HCT116 (cell line): ENCODE measurements around the gene MAP1LC3B2. TPM values are rescaled to one million over a fixed set of nuclear protein-coding genes. Genes with fewer than 3 reads are reported as not detected.
A peak's percentile ranks its signal among the peaks of the same experiment; 100 is the strongest.

Source experiments
- ATAC-seq: fragments of 200-7000 bp; cut with Tn5 transposase; 2 replicates; pipeline ENCODE4 v1.9.1; 2020; ENCODE audit warnings: mild to moderate bottlenecking, moderate library complexity
- BruUV-seq: library from RNA; stranded (reverse); fragments of 400-500 nt; replicated peaks from 2 replicates; lab custom pipeline; 2021; lab: Mats Ljungman, UMichigan
- CTCF ChIA-PET: fragments of 300-600 bp; sonication (Branson Sonifier 250); formaldehyde crosslinking; loops from one replicate; lab custom pipeline; 2021; ENCODE audit warnings: antibody characterized with exemption; lab: Charles Lee
- POLR2A ChIA-PET: fragments of 300-600, 350-600 bp; sonication (Branson Sonifier 250); formaldehyde crosslinking; loops from one replicate; lab custom pipeline; 2021; ENCODE audit warnings: antibody characterized with exemption; lab: Charles Lee
- RAD21 ChIA-PET, 2 experiments: fragments of 300-600 bp; sonication (Branson Sonifier 250); formaldehyde crosslinking; loops; one replicate each; lab custom pipeline; 2023; ENCODE audit warnings: low total read pairs in 2 of 2; ENCODE audit not compliant: uncharacterized antibody in 2 of 2, unreplicated experiment in 2 of 2, low non-redundant PET in 1 of 2; lab: Charles Lee
- DNase-seq: peaks from one replicate; pipeline ENCODE4 v3.0.0-alpha.2; 2010; ENCODE audit warnings: low read depth, low spot score
- H2AFZ ChIP-seq: fragments of 200-600 bp; shearing (Covaris generic), sonication (generic); 2 replicates; pipeline ENCODE4 v1.6.1; 2017; ENCODE audit warnings: low read depth, mixed run types, mixed read lengths, antibody characterized with exemption, low read length; ENCODE audit not compliant: poor library complexity, severe bottlenecking
- H3K27ac ChIP-seq: 2 replicates; pipeline ENCODE4 v1.5.1; 2012; ENCODE audit warnings: low read depth, low read length
- H3K27me3 ChIP-seq: fragments of 200-600 bp; sonication (generic); 2 replicates; pipeline ENCODE4 v1.6.1; 2016; ENCODE audit warnings: mixed run types, low read length, mixed read lengths; ENCODE audit not compliant: insufficient read depth
- H3K36me3 ChIP-seq, 2 experiments: fragments of 200-500 bp in 1 of 2; fragments of 200-600 bp in 1 of 2; sonication (Bioruptor generic) in 1 of 2; sonication (generic) in 1 of 2; 2 replicates each; pipeline versions ENCODE4 v1.5.1 to v1.6.1; 2014 to 2016; ENCODE audit warnings: low read length in 2 of 2, inconsistent platforms in 1 of 2, mixed read lengths in 1 of 2, mixed run types in 1 of 2; ENCODE audit not compliant: insufficient read depth in 2 of 2, control insufficient read depth in 1 of 2
- H3K4me1 ChIP-seq, 2 experiments: fragments of 200-600 bp in 1 of 2; sonication (generic) in 1 of 2; 2 replicates each; pipeline versions ENCODE4 v1.5.1 to v1.6.1; 2012 to 2017; ENCODE audit warnings: low read length in 2 of 2, inconsistent platforms in 1 of 2, mild to moderate bottlenecking in 1 of 2, mixed read lengths in 1 of 2, mixed run types in 1 of 2, moderate library complexity in 1 of 2; ENCODE audit not compliant: insufficient read depth in 2 of 2, control insufficient read depth in 1 of 2
- H3K4me2 ChIP-seq: fragments of 200-600 bp; sonication (generic); 2 replicates; pipeline ENCODE4 v1.6.1; 2017; ENCODE audit warnings: mixed run types, low read length, mixed read lengths
- H3K4me3 ChIP-seq, 2 experiments: fragments of 200-600 bp in 1 of 2; sonication (generic) in 1 of 2; replicated peaks in 1 of 2; 2 replicates each; pipeline ENCODE4 v1.5.1; 2011 to 2016; ENCODE audit warnings: low read length in 2 of 2, control low read depth in 1 of 2, low read depth in 1 of 2, mild to moderate bottlenecking in 1 of 2, mixed read lengths in 1 of 2, mixed run types in 1 of 2
- H3K79me2 ChIP-seq: fragments of 200-600 bp; sonication (generic); 2 replicates; pipeline ENCODE4 v1.6.1; 2017; ENCODE audit warnings: mild to moderate bottlenecking, mixed run types, low read length, moderate library complexity, mixed read lengths; ENCODE audit not compliant: insufficient read depth
- H3K9ac ChIP-seq: fragments of 200-600 bp; sonication (generic); 2 replicates; pipeline ENCODE4 v1.6.1; 2016; ENCODE audit warnings: low read length, mixed read lengths
- H3K9me2 ChIP-seq: fragments of 200-600 bp; sonication (generic), shearing (Covaris generic); 2 replicates; pipeline ENCODE4 v1.6.1; 2017; ENCODE audit warnings: mixed run types, mild to moderate bottlenecking, moderate library complexity; ENCODE audit not compliant: insufficient read depth
- H3K9me3 ChIP-seq, 2 experiments: fragments of 200-500 bp in 1 of 2; fragments of 200-600 bp in 1 of 2; sonication (Bioruptor generic) in 1 of 2; sonication (generic) in 1 of 2; 2 replicates each; pipeline ENCODE4 v1.6.1; 2014 to 2017; ENCODE audit warnings: low read length in 2 of 2, mixed read lengths in 2 of 2, inconsistent platforms in 1 of 2, low read depth in 1 of 2, mild to moderate bottlenecking in 1 of 2, mixed run types in 1 of 2, moderate library complexity in 1 of 2; ENCODE audit not compliant: control insufficient read depth in 1 of 2, insufficient read depth in 1 of 2
- H4K20me1 ChIP-seq: fragments of 200-600 bp; sonication (generic), shearing (Covaris generic); 2 replicates; pipeline ENCODE4 v1.6.1; 2017; ENCODE audit warnings: mixed run types, mild to moderate bottlenecking, moderate library complexity; ENCODE audit not compliant: insufficient read depth
- ATF3 ChIP-seq: IDR thresholded peaks from 2 replicates; pipeline ENCODE4 v1.6.1; 2012
- CBX3 ChIP-seq: IDR thresholded peaks from 2 replicates; pipeline ENCODE4 v1.6.1; 2012; ENCODE audit warnings: low read depth
- CEBPB ChIP-seq: IDR thresholded peaks from 2 replicates; pipeline ENCODE4 v1.6.1; 2012; ENCODE audit warnings: low read depth
- CTCF ChIP-seq, 3 experiments: fragments of 200-600 bp in 1 of 3; sonication (generic) in 1 of 3; IDR thresholded peaks in 2 of 3; conservative IDR thresholded peaks in 1 of 3; 2 replicates each; pipeline ENCODE4 v1.5.1; 2012 to 2017; ENCODE audit warnings: low read depth in 2 of 3, low read length in 2 of 3, antibody characterized with exemption in 1 of 3, borderline replicate concordance in 1 of 3, control low read depth in 1 of 3, mild to moderate bottlenecking in 1 of 3, mixed read lengths in 1 of 3, mixed run types in 1 of 3, moderate library complexity in 1 of 3; ENCODE audit not compliant: insufficient read depth in 1 of 3
- EGR1 ChIP-seq: IDR thresholded peaks from 2 replicates; pipeline ENCODE4 v1.6.1; 2012; ENCODE audit warnings: low read depth
- ELF1 ChIP-seq: IDR thresholded peaks from 2 replicates; pipeline ENCODE4 v1.6.1; 2012; ENCODE audit warnings: low read depth, borderline replicate concordance
- MAX ChIP-seq: IDR thresholded peaks from 2 replicates; pipeline ENCODE4 v1.6.1; 2012
- POLR2A ChIP-seq: IDR thresholded peaks from 2 replicates; pipeline ENCODE4 v1.7.0; 2011; ENCODE audit warnings: borderline replicate concordance; ENCODE audit not compliant: insufficient read depth, insufficient read length; ENCODE audit errors: extremely low read depth
- RAD21 ChIP-seq: IDR thresholded peaks from 2 replicates; pipeline ENCODE4 v1.6.1; 2012; ENCODE audit warnings: low read depth, mild to moderate bottlenecking
- SIN3A ChIP-seq: IDR thresholded peaks from 2 replicates; pipeline ENCODE4 v1.6.1; 2012; ENCODE audit warnings: low read depth
- SRF ChIP-seq: IDR thresholded peaks from 2 replicates; pipeline ENCODE4 v1.6.1; 2012; ENCODE audit warnings: low read depth
- TCF7L2 ChIP-seq: IDR thresholded peaks from 2 replicates; pipeline ENCODE4 v1.7.0; 2011; ENCODE audit warnings: borderline replicate concordance, inconsistent platforms; ENCODE audit not compliant: insufficient read depth, insufficient read length; ENCODE audit errors: extremely low read depth
- ZBTB33 ChIP-seq: IDR thresholded peaks from 2 replicates; pipeline ENCODE4 v1.6.1; 2011; ENCODE audit warnings: mild to moderate bottlenecking, low read length, moderate library complexity; ENCODE audit not compliant: insufficient replicate concordance; ENCODE audit errors: extremely low read depth
- ZFX ChIP-seq: fragments of 450-650 bp; IDR thresholded peaks from 2 replicates; pipeline ENCODE4 v1.6.1; 2017
- ZNF274 ChIP-seq: fragments of 200-500 bp; sonication (Bioruptor generic); IDR thresholded peaks from 2 replicates; pipeline ENCODE4 v1.6.1; 2014; ENCODE audit warnings: mild to moderate bottlenecking, low read depth, low read length, inconsistent platforms
- intact Hi-C: fragments of 100-400 bp; cut with micrococcal nuclease; formaldehyde crosslinking; loops from 2 replicates; pipeline ENCODE4 v1.10.0; 2022
- total RNA-seq: library from RNA; stranded (reverse); gene quantifications from one replicate; pipeline ENCODE4 v1.2.1, GENCODE V29; 2021; ENCODE audit not compliant: unreplicated experiment

Gene MAP1LC3B2
- total RNA-seq, 1 experiment from 2014 or later: 4.7 TPM

- POLR2A ChIA-PET: interaction anchor here (1.5 to 2.3 kb wide), 2 partner anchors 32 kb away, joined by 5 to 12 read pairs; no protein-coding TSS in a partner anchor
These were observed 20.4 kb upstream of the MAP1LC3B2 start for GRCh38 chr12:116538682-116539305.

GRCh38 chr12:116539361-116539771 lies 19.8 kb upstream of the MAP1LC3B2 start:
- no peaks in the 10 kb centered on the region for H3K9me3 ChIP-seq
- H2AFZ ChIP-seq: no peak overlapping the region
- RAD21 ChIA-PET: no interaction called here
- no peak; the same call in 1 of the 2 replicates for ATAC-seq
- H3K36me3 ChIP-seq: no peaks in the 10 kb centered on the region
- DNase-seq: no peak
- H3K9ac ChIP-seq: peak overlapping the region; percentile 24; the same call in 1 of the 2 replicates
- peak overlapping the region; percentile 48 for H3K4me2 ChIP-seq
- no peaks in the 10 kb centered on the region for H3K9me2 ChIP-seq
- BruUV-seq: no TSS peak
- intact Hi-C loops: no loop called here
- H4K20me1 ChIP-seq: no peaks in the 10 kb centered on the region
- H3K27ac ChIP-seq: peak overlapping the region; percentile 29; the same call in 1 of the 2 replicates
- peaks cover 8% of the 10 kb centered on the region for H3K79me2 ChIP-seq
- H3K4me1 ChIP-seq: peaks cover 60 to 76% of the 10 kb centered on the region in 2 experiments
- CTCF ChIA-PET: no interaction called here
- POLR2A ChIA-PET: interaction anchor here (0.7 to 1.5 kb wide), 2 partner anchors 16 to 33 kb away, joined by 3 to 12 read pairs; no protein-coding TSS in a partner anchor
- no peak overlapping the region for H3K4me3 ChIP-seq
- H3K27me3 ChIP-seq: no peaks in the 10 kb centered on the region
- TF ChIP-seq CTCF (IDR thresholded peaks at IDR 0.05 in 2 of 3, conservative IDR thresholded peaks at IDR 0.05 in 1 of 3; ENCODE audit: borderline replicate concordance in 1 of 3, insufficient read depth in 1 of 3, low read depth in 2 of 3, low read length in 2 of 3) (no peak), ZNF274 (no peak), SIN3A (no peak), POLR2A (no peak), RAD21 (no peak), CBX3 (no peak), ELF1 (no peak), ATF3 (no peak), ZFX (no peak), EGR1 (no peak), TCF7L2 (no peak), CEBPB (no peak), MAX (no peak), ZBTB33 (no peak)

More at GRCh38 chr12:116538682-116539305, 20.4 kb upstream of the MAP1LC3B2 start:
- CTCF ChIA-PET: no interaction called here
- H3K27ac ChIP-seq: peak overlapping the region; percentile 29; the same call in 1 of the 2 replicates
- no peak overlapping the region for H3K4me3 ChIP-seq
- no TSS peak for BruUV-seq
- H2AFZ ChIP-seq: no peak overlapping the region
- intact Hi-C loops: no loop called here
- peak overlapping the region; percentile 48 for H3K4me2 ChIP-seq
- DNase-seq (no peak), ATAC-seq (no peak)
- H3K9me2 ChIP-seq: no peaks in the 10 kb centered on the region
- H3K9ac ChIP-seq: peak overlapping the region; percentile 24; the same call in 1 of the 2 replicates
- no peaks in the 10 kb centered on the region for H4K20me1 ChIP-seq
- no peaks in the 10 kb centered on the region for H3K9me3 ChIP-seq
- TF ChIP-seq SRF (no peak), TCF7L2 (no peak)
- H3K36me3 ChIP-seq: no peaks in the 10 kb centered on the region
- peaks cover 12% of the 10 kb centered on the region for H3K79me2 ChIP-seq
- H3K4me1 ChIP-seq: peaks cover 60 to 78% of the 10 kb centered on the region in 2 experiments
- no peaks in the 10 kb centered on the region for H3K27me3 ChIP-seq
- RAD21 ChIA-PET: no interaction called here
